Neural crest cell (in vitro differentiated cells): ENCODE data around the gene SLC2A4RG. TPM values are rescaled to one million over a fixed set of nuclear protein-coding genes. Genes with fewer than 3 reads are reported as not detected.

Source experiments
- DNase-seq: peaks from one replicate; pipeline ENCODE4 v3.0.0; 2021; ENCODE audit warnings: low read depth, mixed read lengths, low spot score
- H3K27ac Mint-ChIP-seq: one replicate; pipeline ENCODE4 v1.8.0; 2021; ENCODE audit warnings: mild to moderate bottlenecking, mixed read lengths; ENCODE audit not compliant: unreplicated experiment
- H3K27me3 Mint-ChIP-seq: 2 replicates; pipeline ENCODE4 v1.8.0; 2021; ENCODE audit warnings: low read depth, mild to moderate bottlenecking, mixed read lengths
- H3K36me3 Mint-ChIP-seq: 2 replicates; pipeline ENCODE4 v1.8.0; 2021; ENCODE audit warnings: low read depth, mild to moderate bottlenecking, mixed read lengths
- H3K4me1 Mint-ChIP-seq: 2 replicates; pipeline ENCODE4 v1.8.0; 2021; ENCODE audit warnings: mixed read lengths
- H3K4me3 Mint-ChIP-seq: one replicate; pipeline ENCODE4 v1.8.0; 2021; ENCODE audit warnings: mild to moderate bottlenecking, mixed read lengths
- H3K9me3 Mint-ChIP-seq: 2 replicates; pipeline ENCODE4 v1.8.0; 2021; ENCODE audit warnings: mixed read lengths
- CTCF ChIP-seq: fragments of 200-600 bp; sonication (generic); conservative IDR thresholded peaks from 2 replicates; pipeline ENCODE4 v1.5.0; 2021; ENCODE audit warnings: antibody characterized with exemption, mild to moderate bottlenecking
- total RNA-seq: library from RNA; stranded (reverse); gene quantifications from 2 replicates; pipeline ENCODE4 v1.2.1, GENCODE V29; 2021

Gene SLC2A4RG
- total RNA-seq, 1 donor from 2014 or later, result 79.1 TPM

- Mint-ChIP-seq H3K9me3 (no peaks in the 10 kb centered on the region), H3K4me1 (no peaks in the 10 kb centered on the region), H3K27me3 (peaks cover 9% of the 10 kb centered on the region), H3K27ac (no peak overlapping the region), H3K4me3 (peak overlapping the region; percentile 62), H3K36me3 (peaks cover 8% of the 10 kb centered on the region)
- no peak for TF ChIP-seq CTCF
- DNase-seq, result no peak
Measured at GRCh38 chr20:63736893-63737694, 2.5 kb upstream of the SLC2A4RG start.

GRCh38 chr20:63737695-63737944, 2.0 kb upstream of the SLC2A4RG start:
- H3K4me3 Mint-ChIP-seq, result no peak overlapping the region
- peaks cover 8% of the 10 kb centered on the region for H3K36me3 Mint-ChIP-seq
- no peak for DNase-seq
- TF ChIP-seq CTCF, result no peak
- peaks cover 9% of the 10 kb centered on the region for H3K27me3 Mint-ChIP-seq
- H3K4me1 Mint-ChIP-seq, result no peaks in the 10 kb centered on the region
- H3K27ac Mint-ChIP-seq, result no peak overlapping the region
- no peaks in the 10 kb centered on the region for H3K9me3 Mint-ChIP-seq

GRCh38 chr20:63737945-63738686, 1.5 kb upstream of the SLC2A4RG start:
- Mint-ChIP-seq H3K27me3 (peaks cover 9% of the 10 kb centered on the region), H3K27ac (no peak overlapping the region), H3K9me3 (no peaks in the 10 kb centered on the region), H3K4me3 (no peak overlapping the region), H3K4me1 (no peaks in the 10 kb centered on the region), H3K36me3 (peaks cover 8% of the 10 kb centered on the region)
- no peak for TF ChIP-seq CTCF
- DNase-seq, result no peak

GRCh38 chr20:63738687-63739129, 868 bp upstream of the SLC2A4RG start:
- TF ChIP-seq CTCF, result no peak
- peaks cover 8% of the 10 kb centered on the region for H3K36me3 Mint-ChIP-seq
- H3K9me3 Mint-ChIP-seq, result no peaks in the 10 kb centered on the region
- peaks cover 9% of the 10 kb centered on the region for H3K27me3 Mint-ChIP-seq
- no peaks in the 10 kb centered on the region for H3K4me1 Mint-ChIP-seq
- H3K27ac Mint-ChIP-seq, result no peak overlapping the region
- no peak overlapping the region for H3K4me3 Mint-ChIP-seq
- DNase-seq, result peak; percentile 45

- TF ChIP-seq CTCF, result no peak
- peak overlapping the region; percentile 38 for H3K4me3 Mint-ChIP-seq
- H3K27me3 Mint-ChIP-seq, result peaks cover 6% of the 10 kb centered on the region
- H3K36me3 Mint-ChIP-seq, result peaks cover 4% of the 10 kb centered on the region
- no peak for DNase-seq
- H3K4me1 Mint-ChIP-seq, result no peaks in the 10 kb centered on the region
- no peak overlapping the region for H3K27ac Mint-ChIP-seq
- H3K9me3 Mint-ChIP-seq, result no peaks in the 10 kb centered on the region
Measured at GRCh38 chr20:63740070-63740626, 572 bp downstream of the SLC2A4RG start.
